GM18520 (cell line): ENCODE data around the gene OR1J2.
"Not testable (repeated sequence)": the region's sequence is repeated elsewhere in the genome, so short reads cannot be mapped to it uniquely, and the experiment has no call there.

Source experiments
- ATAC-seq: cut with Tn5 transposase; IDR thresholded peaks from one replicate; pipeline ENCODE4 v1.9.1; 2021; ENCODE audit not compliant: unreplicated experiment

OR1J2 gene, protein sequence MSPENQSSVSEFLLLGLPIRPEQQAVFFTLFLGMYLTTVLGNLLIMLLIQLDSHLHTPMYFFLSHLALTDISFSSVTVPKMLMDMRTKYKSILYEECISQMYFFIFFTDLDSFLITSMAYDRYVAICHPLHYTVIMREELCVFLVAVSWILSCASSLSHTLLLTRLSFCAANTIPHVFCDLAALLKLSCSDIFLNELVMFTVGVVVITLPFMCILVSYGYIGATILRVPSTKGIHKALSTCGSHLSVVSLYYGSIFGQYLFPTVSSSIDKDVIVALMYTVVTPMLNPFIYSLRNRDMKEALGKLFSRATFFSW

DNA sequence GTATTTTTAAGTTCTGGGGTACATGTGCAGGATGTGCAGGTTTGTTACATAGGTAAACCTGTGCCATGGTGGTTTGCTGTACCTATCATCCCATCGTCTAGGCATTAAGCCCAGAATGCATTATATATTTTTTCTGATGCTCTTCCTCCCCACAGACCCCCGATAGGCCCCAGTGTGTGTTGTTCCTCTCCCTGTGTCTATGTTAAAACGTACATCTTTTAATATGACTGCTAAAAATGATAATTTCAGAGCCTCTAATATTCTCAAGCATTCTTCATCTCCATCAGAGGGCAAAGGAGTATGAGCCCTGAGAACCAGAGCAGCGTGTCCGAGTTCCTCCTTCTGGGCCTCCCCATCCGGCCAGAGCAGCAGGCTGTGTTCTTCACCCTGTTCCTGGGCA is at the start of gene OR1J2:
TSS of gene OR1J2 (plus strand) at position 301 of the 400 bp plus-strand sequence. CDS start at position 301, 0 bp downstream.
- ATAC-seq = no peak

DNA sequence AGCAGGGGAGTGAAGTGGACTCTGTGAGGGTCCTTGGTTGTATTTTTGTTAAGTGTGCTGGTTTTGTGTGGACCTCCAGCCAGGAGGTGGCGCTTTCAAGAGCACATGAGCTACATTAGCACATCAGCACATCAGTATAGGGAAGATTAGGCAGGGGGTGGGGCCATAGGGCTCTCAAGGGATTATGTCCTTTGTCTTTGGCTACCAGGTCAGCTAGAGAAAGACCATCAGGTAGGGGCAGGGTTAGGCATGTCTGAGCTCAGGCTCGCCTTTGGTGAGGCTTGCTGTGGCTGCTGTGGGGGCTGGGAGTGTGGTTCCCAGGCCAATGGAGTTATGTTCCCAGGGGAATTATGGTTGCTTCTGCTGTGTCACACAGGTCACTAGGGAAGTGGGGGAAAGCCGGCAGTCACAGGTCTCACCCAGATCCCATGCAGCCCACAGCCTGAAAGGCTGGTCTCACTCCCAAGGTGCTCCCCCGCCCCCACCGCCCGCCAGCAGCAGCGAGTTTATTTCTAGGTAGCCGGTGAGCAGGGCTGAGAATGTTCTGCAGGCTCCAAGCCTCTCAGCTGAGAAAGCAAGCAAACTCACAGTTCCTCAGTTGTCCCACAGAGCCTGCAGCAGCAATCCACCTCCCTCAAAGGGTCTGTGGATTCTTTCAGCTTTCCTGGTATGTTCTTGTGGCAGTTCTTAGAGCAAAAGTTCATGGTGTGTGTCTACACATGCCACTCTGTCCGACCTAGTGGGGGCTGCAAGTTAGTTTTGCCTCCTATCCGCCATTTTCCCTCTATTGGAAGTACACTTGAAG is 46.6 kb upstream of the OR1J2 start:
- no peak for ATAC-seq

DNA sequence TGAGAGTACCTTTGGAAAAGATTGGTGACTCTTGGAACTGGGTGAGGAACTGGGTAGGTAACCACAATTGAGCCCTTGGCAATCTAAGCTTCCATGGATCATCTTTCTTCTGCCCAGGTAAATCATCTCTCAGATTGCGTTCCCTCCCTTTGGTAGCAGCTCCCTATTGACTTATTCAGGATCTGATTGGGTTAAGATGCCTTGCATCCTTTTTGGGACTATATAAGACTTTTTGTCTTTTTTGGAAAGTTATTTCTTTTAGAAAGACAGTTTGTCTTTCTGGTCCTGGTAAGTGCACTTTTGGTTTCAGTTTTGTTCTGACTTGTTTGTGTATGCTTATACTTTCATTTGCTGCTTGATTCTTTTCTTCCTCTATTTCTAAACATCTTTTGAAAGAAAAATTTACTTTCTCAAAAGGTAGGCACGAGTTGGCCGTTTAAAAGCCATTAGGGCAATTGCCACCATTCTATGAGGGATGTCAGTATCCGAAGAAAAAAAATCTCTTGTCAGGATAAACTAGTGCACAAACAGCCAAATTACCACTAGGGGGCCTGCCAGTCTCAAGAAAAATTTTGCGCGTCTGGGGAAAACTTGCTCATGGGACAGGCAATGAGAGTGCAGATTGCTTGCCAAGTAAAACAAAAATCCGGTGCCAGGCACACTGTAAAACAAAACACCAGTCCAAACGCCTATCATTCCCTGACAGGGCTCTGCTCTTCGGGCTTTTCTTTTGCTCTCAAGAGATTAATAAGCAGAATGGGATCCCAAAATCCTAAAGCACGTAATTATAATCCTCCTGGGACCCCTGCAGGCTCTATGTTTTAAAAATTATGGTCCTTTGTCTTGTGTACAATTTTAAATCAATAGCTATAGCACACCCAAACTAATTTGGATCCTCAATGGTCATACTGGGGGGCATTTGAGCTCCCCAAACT is 45.7 kb upstream of the OR1J2 start:
- ATAC-seq = peak; percentile 53

DNA sequence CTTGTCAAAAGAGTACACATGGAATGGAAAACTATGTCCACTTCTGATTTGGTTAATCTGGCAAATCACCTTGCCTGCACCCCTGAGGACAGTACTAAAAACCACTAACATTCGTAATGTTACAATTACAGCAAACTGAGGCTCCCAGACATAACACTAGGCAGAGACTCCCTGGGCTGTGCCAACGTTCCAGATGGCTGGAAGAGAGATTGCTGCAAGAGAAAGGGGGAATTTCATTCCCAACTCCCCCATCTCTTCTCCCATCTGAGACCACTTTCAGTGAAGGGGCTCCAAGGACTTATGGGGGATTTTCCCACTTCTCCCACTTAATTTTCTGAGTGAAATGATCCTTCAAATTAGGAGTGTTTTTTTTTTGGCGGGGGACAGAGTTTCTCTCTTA is 44.1 kb upstream of the OR1J2 start:
- no peak for ATAC-seq

DNA sequence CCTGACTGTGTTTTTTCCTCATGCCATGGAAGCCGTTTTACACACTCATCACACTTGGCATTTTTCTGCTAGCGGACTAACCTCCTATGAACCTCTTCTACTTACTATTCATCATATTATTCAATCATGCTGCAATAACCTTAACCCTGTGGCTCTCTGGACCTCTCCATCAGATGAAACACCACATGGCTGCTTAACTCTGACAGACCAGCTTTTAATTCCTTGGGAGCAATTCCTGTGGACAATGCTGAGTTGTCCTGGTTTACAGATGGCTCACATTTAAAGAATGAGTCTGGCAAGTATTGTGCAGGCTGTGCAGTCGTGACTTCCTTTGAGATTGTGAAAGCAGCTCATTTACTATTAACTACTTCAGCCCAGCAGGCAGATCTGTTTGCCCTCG is 41.9 kb upstream of the OR1J2 start:
- ATAC-seq = no peak

DNA sequence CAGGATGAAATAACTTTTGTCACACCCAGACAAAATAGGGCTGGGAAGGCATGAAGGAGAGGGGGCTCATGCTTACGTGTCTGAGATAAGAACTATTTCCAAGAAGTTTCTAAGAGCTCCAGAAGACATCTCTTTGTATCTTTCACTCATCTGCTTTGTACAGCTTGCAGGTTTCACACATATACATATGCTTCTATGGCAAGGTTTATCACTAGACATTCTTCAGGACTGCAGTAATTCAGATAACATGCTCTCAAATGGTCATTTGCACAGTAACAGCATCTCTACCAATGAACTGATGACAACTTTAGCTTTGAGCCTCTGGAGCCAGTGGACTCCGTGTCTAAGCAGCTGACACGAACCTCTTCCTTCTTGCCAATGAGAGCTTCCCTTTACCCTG is 36.0 kb upstream of the OR1J2 start:
- ATAC-seq = no peak

DNA sequence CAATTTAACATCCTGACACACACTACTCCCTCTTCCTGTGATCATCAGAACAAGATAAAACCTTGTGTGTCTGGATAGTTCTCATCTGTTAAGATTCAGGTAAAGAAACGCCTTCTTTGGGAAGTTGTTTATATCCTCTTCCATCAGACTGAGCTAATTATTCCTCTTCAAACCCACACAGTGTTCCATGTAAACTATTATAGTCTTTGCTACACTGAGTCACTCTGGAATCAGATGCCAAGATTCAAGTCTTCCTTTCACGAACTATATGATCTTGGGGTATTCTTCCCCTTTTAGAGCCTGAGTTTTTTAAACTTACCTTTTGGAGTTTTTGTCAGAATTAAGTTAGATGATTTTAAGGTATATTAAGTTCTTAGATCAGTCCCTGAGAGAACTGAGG is 34.9 kb upstream of the OR1J2 start:
- ATAC-seq = no peak

DNA sequence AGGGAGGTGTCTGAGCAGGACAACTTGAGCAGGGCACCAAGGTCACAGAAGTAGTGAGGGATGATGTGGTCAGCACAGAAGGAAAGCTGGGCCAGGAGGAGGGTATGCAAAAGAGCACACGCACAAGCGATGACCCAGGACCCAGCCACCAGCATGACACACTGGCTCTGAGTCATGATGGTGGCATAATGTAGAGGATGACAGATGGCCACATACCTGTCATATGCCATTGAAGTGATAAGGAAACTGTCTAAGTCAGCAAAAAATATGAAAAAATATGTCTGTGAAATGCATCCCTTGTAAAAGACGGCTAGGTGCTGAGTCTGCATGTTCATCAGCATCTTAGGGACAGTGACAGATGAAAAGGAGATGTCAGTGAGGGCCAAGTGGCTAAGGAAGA is 33.3 kb upstream of the OR1J2 start:
- ATAC-seq = no peak

DNA sequence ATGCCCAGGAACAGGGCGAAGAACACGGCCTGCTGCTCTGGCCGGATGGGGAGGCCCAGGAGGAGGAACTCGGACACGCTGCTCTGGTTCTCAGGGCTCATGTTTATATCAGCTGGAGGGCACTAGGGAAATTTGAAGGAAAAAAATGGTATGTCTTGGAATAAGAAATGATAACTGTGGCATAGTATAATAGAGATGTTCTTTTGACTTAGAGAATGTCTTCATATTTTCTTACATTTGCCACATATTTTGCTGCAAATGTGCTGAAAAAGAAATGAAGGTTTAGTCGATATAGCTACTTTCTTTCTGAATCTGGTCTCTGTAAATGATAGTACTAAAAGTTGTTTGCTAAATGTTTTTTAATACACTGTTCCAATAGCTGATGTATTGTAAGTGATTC is 32.8 kb upstream of the OR1J2 start, which contains the start of gene OR1J1:
TSS of gene OR1J1 (minus strand) at position 101 of the 400 bp plus-strand sequence. CDS start at position 101, 0 bp downstream.
- no peak for ATAC-seq

DNA sequence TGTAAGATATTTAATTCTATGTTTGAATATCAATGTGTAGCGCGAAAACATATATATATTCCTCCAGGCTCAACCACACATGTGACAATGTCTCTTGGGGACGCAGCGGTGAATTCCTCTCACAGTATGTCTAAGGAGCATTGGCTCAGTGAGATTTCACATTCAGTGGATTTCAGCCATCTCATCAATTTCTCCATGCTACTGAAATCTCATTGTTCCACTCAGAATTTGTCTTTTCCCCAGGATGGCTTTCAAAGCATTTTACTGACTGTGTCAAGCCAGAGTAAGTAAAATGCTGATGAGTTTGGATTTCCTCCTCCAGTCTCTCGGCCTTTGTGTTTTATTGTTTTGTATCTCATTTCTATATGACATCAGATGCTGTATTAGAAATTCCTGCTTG is 31.5 kb upstream of the OR1J2 start:
- ATAC-seq = no peak

DNA sequence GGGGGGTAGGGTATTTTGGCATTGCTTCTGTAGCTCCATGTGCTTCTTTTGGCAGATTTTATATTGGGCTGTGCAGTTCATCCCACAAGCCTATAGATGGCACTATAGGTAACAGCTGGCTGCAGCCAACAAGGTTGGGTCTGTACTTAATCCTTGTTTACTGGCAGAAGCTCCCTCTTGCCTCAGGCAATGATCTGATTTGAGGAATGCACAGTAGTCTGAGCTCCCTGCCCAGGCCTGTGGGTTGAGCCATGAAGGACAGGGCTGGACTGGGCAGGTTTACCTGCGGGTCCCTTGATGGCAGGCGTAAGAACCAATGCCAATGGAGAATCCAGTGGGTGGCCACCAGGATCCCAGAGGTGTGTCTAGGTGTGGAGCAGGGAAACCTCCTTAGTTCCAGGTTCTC is 11.7 kb upstream of the OR1J2 start:
- no peak for ATAC-seq

DNA sequence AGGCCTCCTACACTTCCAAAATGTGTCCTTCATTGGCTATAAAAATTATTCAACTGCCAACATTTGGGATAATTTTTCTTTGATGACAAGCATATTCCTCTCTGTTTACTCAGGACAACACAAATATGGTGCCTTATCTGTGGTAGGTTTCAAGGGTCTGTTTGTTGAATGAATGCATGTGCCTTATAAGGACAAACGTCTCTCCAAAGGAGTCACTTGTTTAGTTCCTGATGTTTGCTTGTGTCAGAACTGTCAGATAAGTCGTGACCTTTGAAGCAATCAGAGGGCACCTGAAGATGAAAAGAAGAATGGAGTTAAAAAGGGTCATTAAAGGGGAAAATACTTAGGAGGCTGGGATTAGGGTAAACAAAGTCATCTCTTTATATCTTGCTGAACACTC is 3.6 kb upstream of the OR1J2 start:
- no peak for ATAC-seq

DNA sequence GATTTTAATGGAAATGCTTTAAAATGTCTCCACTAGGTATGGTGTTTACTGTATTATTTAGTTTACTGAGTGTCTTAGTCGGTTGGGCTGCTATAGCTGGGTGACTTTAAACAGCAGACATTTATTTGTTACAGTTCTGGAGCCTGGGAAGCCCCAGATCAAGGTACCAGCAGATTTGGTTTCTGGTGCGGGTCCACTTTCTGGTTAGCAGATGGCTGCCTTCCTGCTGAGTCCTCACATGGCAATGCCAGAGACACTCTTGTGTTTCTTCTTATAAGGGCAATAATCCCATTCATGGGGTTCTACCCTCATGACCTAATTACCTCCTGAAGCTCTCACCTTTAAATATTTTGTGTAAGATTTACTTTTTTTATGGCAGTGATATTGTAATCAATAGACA is 7.6 kb downstream of the OR1J2 start:
- no peak for ATAC-seq

DNA sequence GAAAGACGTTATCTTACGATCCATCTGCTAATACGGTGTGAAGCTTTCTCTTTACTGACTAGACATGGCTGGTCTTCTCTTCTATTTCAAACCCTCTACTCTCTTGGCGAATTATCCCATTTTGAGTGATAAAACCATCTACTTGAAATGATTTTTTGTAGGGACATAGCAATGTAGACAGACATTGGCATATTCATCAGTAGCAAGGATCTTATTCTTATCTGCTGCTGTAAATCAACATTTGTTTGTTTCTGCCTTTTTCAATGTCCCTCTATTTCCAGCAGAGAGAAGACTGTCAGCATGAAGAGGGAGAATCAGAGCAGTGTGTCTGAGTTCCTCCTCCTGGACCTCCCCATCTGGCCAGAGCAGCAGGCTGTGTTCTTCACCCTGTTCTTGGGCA is 8.2 kb downstream of the OR1J2 start, which contains the start of gene OR1J4:
TSS of gene OR1J4 (plus strand) at position 301 of the 400 bp plus-strand sequence. CDS start at position 301, 0 bp downstream.
- no peak for ATAC-seq

DNA sequence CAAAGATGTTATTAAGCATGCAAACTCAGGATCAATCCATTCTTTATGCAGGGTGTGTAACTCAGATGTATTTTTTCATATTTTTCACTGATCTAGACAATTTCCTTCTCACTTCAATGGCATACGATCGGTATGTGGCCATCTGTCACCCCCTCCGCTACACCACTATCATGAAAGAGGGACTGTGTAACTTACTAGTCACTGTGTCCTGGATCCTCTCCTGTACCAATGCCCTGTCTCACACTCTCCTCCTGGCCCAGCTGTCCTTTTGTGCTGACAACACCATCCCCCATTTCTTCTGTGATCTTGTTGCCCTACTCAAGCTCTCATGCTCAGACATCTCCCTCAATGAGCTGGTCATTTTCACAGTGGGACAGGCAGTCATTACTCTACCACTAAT is 8.8 kb downstream of the OR1J2 start:
- no peak for ATAC-seq

DNA sequence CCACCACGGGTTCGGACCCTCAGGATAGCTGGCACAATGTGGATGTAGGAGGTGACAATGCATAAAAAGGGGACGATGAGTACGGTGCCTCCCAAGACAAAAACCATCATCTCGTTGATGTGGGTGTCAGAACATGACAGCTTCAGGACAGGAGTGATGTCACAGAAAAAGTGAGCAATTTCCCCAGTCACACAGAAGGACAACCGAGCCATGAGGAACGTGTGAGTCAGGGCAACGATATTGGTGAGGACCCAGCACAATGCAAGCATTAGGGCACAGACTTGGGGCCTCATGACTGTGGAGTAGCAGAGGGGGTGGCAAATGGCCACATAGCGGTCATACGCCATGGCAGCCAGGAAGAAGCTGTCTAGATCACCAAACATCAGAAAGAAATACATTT is 16.0 kb downstream of the OR1J2 start:
- ATAC-seq = no peak

DNA sequence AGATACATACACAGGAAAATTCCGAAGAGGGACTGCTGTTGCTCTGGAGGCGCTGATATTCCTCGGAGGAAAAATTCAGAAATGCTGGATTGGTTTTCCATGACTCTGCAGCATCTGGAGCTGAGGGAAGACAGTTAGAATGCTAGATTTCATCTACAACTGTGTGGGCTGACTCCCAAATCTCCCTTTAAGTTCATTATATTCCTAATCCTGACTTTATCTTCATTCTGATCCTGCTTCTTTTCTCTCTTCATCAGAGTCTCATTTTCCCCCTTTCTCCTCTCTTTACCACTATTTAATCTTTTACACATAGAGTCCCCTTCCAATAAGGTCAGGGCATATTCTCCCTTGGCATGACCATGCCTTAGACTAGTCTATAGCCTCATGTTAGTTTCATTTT is 16.6 kb downstream of the OR1J2 start, which contains the start of gene OR1N1:
TSS of gene OR1N1 (minus strand) at position 101 of the 400 bp plus-strand sequence. CDS start at position 101, 0 bp downstream.
- ATAC-seq = no peak

DNA sequence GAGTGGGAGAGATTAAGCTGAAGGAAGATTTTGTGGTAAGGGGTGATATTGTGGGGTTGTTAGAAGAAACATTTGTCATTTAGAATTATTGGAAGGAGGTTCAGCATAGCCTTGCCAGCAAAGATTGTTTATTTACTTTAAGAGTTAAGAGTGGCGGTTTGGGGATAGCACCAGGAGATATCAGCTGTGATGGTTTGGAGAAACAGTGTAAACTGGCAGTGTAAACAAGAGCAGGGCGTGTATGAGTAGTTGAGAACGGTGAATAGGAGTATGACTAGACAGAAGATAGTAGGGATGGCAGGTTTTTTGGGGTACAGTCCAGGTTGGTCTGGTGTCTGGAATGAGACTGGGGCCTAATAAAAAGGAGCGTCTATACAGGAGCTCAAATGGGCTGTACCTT is 20.6 kb downstream of the OR1J2 start:
- ATAC-seq = not testable (repeated sequence)

DNA sequence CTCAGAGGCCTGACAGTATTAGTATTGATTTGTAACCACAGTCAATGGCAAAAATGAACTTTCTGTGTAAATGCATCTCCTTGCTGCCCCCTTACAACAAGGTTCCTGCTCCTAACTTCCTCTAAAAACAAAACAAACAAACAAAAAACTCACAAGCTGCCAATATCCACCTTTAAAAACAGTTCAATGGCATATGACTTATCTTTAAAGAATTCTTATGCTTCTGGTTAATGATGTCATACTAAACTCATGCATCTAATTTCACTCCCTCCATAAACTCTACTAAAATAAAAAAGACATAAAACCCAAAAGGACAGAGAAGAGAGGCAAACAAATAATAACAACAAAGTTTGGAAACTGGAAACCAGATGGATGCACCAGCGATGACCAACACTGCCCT is 25.5 kb downstream of the OR1J2 start:
- ATAC-seq = no peak

DNA sequence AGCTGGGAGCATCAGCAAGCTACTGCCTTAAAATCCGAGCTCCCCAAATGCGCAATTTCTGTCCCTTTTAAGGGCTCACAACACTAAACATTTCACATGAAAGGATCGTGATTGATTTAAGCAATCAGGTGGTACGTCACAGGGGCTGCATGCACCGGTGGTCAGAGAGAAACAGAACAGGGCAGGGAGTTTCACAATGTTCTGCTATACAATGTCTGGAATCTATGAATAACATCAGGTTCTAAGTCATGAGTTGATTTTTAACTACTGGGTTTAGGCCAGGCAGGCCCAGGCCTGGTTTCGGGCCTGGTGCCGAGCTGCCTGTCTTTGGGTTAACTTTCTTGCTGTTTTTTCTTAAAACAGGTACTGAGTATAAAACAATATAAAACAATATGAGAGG is 26.5 kb downstream of the OR1J2 start:
- ATAC-seq = not testable (repeated sequence)

DNA sequence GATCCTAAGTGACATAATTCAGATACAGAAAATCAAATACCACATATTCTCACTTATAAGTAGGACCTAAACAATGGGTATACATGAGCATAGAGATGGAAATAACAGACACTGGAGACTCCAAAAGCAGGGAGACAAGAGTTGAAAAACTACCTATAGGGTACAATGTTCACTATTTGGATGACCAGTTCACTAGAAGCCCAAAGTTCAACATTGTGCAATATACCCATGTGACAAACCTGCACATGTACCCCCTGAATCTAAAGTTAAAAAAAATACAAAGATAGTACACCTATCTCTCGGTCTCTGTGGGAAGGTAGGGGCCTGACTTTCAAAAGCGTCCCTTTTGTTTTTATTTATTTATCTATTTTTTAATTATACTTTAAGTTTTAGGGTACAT is 28.2 kb downstream of the OR1J2 start:
- ATAC-seq = no peak
